Fibroblast of villous mesenchyme (primary cell): ENCODE data around the gene DIDO1. TPM values are rescaled to one million over a fixed set of nuclear protein-coding genes. Genes with fewer than 3 reads are reported as not detected.
A peak's percentile ranks its signal among the peaks of the same experiment; 100 is the strongest.

ENCODE experiments used
- DNase-seq: peaks from one replicate; pipeline ENCODE4 v3.0.0-alpha.2; 2010; ENCODE audit warnings: low read depth
- H3K4me3 ChIP-seq: 2 replicates; pipeline ENCODE4 v1.5.1; 2011; ENCODE audit warnings: low read depth, mild to moderate bottlenecking, low read length
- total RNA-seq: library from RNA; depleted of rRNA; stranded (reverse); fragments of >200 nt; gene quantifications from 2 replicates; pipeline ENCODE4 v1.2.3, GENCODE V29; 2012
- TF ChIP-seq, protein P1 (sequence below): IDR thresholded peaks from 2 replicates; pipeline ENCODE4 v1.5.1; 2012; ENCODE audit warnings: low read depth, mild to moderate bottlenecking, low read length; ENCODE audit not compliant: insufficient read depth

The DIDO1 gene
- total RNA-seq, 1 donor = 47.5 TPM

DNA sequence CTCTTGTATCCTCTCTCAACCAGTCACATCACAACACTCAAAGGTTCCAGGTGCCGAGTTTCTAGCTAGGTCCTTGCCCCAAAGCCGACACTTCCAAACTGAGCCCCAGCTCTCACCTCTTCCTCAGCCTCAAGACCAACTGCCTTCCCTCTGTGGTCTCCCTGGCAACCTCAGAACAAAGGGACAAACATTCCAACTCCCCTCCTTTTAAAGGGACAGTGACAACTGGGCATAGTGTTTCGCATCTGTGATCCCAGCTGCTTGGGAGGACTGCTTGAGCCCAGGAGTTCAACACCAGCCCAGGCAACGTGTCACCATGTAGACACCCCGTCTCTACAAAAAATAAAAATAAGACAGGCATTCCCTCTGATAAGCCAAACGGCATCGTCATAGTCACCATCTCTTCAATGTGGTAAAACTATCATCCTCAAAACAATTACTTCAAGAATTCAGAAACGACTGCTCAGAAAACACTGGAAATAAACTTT, 11.3 kb downstream of the DIDO1 start:
- peak; percentile 33 for DNase-seq

DNA sequence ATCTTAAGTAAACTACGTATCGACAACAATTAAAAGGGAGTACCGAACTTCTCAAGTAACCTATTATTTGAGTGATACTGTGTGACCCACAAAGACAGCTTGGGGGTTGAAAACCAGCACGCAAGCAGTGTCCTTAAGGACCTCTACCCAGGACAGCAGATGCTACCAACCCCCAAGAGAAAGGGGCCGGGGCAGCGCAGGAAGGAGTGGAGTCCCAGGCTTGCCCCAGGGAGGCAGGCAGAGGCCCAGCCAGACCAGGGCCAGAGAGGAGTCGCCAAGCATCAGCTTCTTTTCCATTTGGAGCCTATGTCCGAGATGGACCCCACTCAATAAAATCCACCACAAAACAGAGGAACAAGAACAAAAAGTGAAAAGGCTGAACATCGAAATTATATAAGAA, 11.9 kb downstream of the DIDO1 start:
- TF ChIP-seq, protein P1, sequence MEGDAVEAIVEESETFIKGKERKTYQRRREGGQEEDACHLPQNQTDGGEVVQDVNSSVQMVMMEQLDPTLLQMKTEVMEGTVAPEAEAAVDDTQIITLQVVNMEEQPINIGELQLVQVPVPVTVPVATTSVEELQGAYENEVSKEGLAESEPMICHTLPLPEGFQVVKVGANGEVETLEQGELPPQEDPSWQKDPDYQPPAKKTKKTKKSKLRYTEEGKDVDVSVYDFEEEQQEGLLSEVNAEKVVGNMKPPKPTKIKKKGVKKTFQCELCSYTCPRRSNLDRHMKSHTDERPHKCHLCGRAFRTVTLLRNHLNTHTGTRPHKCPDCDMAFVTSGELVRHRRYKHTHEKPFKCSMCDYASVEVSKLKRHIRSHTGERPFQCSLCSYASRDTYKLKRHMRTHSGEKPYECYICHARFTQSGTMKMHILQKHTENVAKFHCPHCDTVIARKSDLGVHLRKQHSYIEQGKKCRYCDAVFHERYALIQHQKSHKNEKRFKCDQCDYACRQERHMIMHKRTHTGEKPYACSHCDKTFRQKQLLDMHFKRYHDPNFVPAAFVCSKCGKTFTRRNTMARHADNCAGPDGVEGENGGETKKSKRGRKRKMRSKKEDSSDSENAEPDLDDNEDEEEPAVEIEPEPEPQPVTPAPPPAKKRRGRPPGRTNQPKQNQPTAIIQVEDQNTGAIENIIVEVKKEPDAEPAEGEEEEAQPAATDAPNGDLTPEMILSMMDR = no peak
- H3K4me3 ChIP-seq = no peak overlapping the region
- no peak for DNase-seq

More for the DNA sequence above, 11.3 kb downstream of the DIDO1 start:
- TF ChIP-seq, protein P1 = no peak
- H3K4me3 ChIP-seq = no peak overlapping the region

DNA sequence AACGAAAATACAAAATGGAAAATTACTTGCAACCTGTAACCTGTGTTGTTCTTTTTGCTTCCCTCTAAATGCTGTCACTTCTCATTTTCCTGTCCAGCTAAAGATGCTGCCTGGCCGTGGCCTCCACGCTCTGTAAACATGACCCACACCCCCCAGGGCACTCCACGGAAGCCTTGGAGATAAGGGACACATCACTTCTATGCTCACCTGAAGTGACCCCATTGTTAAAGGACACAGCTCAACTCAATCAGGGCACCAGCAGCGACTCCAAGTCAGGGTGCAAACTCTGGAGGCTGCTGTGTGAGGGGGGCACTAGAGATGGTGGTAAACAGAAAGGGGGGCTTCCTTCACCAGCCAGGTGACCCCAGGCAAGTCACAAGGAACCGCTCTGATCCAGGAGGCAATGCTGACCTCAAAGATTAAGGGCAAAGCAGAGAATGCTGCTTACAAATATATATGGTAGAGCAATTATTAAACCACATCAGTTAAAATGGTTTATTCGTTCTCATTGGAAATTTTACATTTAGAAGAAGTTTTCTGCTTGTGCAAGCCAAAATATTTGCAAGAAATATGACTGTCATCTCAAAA, 13.2 kb downstream of the DIDO1 start:
- DNase-seq = no peak
- TF ChIP-seq, protein P1 = no peak
- H3K4me3 ChIP-seq = no peak overlapping the region

DNA sequence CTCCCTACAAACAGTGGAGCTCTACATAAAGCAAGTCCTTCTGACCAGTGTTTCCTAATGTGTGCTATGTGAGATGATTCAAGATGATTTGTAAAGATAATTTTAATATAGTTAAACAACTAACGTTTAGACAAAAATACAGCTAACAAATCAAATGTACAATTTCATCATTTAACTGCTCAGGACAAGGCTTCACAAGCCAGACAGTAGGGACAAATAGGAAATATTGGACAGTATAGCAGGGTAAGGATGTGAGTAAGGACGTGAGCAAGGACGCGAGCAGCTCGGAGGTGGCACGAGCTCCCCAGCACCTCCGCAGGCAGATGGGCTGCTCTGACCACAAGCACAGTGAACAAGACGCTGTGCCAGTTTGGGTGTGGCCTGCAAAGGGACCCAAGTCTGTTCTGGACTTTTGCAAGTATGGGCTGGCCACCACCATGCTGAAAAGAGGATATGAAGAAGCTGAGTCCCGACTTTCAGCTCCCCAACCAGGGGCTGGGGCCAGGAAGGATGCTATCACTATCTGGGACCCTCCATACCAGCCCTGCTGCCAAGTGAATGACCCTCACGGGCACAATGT, 14.5 kb downstream of the DIDO1 start:
- TF ChIP-seq, protein P1 = no peak
- H3K4me3 ChIP-seq = no peak overlapping the region
- no peak for DNase-seq

DNA sequence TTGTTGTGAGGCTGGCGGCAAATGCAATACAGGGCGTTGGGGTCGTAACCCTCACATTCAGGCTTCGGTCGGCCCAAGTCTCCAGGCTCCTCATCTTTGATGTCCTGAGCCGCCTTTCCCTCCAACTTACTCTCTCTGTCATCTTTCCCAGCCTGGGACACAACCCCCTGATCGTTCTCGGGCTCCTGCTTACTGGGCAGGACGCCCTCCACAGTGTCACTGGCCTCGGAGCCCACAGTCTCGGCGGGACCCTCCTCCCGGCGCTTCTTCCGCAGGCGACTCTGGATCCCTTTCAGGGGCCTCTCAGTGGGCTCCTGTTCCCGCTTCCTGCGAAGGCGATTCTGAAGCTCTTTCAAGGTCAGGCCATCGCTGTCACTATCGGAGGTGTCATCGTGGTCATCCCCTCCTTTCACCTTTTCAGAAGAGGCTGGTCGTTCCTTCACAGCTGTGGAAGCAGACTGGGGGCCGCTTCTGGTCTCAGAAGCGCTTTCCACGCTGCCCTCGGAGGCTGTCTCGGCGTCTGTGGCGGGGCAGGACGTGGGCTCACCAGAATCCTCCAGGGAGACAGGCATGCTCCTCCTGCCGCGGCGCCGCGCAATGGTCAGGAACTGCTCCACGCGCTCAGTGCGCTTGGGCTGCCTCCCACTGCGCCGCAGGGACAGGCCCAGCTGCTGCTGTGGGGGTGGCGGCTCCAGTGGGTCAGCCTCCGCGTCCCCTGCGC, 15.4 kb downstream of the DIDO1 start:
- H3K4me3 ChIP-seq = no peak overlapping the region
- TF ChIP-seq, protein P1 = no peak

DNA sequence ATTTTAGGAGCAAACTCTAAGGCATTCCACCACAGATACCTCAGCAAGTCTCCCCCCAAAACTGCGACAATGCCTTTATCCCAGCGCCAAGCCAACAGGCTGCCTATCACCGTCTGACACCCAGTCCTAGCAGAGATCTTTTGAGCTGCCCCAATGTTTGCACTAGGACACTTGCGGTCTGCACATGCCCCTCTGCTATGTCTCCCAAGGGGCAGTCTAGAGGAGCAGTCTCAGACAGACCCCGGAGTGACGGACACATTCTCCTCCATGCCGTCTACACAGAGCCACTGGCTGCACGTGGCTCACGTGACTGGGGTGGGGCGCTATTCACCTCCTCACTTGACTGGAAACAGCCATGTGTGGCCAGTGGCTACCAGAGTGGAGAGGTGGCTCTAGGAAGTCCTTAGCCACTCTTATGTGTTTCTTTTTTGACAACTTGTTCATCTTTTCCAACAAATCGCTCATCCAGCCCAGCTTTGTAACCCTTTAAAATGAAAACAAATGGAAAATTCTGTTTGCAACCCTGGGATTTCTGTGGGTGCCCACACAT, 16.0 kb downstream of the DIDO1 start:
- no peak for DNase-seq
- TF ChIP-seq, protein P1 = no peak
- H3K4me3 ChIP-seq = no peak overlapping the region

More for the DNA sequence above, 15.4 kb downstream of the DIDO1 start:
- no peak for DNase-seq
